ENCODE measurements around the gene CAST.

- TF ChIP-seq EZH2 (IDR thresholded peaks at IDR 0.05; ENCODE audit: insufficient read depth, low read length) (no peak), CTCF (IDR thresholded peaks at IDR 0.05; ENCODE audit: insufficient read depth, low read depth, low read length) (no peak)
Observed at GRCh38 chr5:96785326-96786109, 123.3 kb downstream of the CAST start.

Measured in astrocyte (in vitro differentiated cells and primary cell).